ENCODE data around the gene RPS27A. TPM values are rescaled to one million over a fixed set of nuclear protein-coding genes. Genes with fewer than 3 reads are reported as not detected.

RPS27A gene
- total and polyA plus RNA-seq, 2 donors (not counting 1 experiment from before 2014, with no cell fraction given), result 1,678 to 3,107 TPM

DNA sequence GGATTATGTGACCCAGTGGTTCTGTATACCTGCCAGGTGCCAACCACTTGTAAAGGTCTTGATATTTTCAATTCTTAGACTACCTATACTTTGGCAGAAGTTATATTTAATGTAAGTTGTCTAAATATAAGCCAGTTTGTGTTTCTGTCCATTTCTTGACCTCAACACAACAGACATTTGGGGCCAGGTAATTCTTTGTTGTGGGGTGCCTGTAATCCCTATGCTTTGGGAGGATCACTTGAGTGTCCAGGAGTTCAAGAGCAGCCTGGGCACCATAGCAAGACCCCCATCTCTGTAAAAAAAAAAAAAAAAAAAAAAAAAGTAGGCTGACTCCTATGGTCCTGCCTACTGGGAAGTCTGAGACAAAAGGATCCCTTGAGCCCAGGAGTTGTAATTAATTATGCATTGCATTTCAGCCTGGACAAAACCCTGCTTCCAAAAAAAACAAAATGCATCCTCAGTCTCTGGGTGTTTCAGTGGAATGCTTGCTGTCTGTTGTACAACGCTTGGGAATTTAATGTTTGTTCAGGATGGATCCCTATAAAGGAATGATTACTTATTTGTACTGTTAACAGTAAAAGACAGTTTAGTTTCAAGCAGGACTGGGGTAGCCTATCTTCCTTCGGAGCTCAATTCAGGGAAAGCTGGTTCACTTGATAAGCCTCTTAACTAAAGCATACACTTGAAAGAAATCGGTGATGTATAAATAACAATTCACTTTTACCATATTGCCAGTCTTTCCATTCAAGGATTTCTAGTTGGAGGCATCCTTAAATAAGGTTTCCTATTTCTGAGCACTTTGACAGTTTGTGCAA lies 3.4 kb downstream of the RPS27A start:
- H3K9me3 Mint-ChIP-seq (ENCODE audit: insufficient read depth), result no peaks in the 10 kb centered on the region
- ChIA-PET CTCF (no interaction called here), POLR2A (no interaction called here)
- H3K4me3 Mint-ChIP-seq, result peak overlapping the region; percentile 14
- H3K4me1 Mint-ChIP-seq, result peaks cover 37% of the 10 kb centered on the region
- H4K20me1 ChIP-seq (ENCODE audit: control insufficient read depth, insufficient read depth, low read length, poor library complexity, severe bottlenecking), result peaks cover 15% of the 10 kb centered on the region
- H3K4me2 ChIP-seq (replicated peaks; ENCODE audit: low read depth, low read length, poor library complexity, severe bottlenecking), result no peak overlapping the region
- no peak overlapping the region for H3K4me3 ChIP-seq (ENCODE audit: control extremely low read depth in 1 of 5, extremely low read depth in 1 of 5, insufficient read depth in 1 of 5, low read depth in 2 of 5, low read length in 4 of 5)
- TF ChIP-seq EZH2 (IDR thresholded peaks at IDR 0.05; ENCODE audit: borderline replicate concordance, insufficient read depth, low read depth, low read length, poor library complexity, severe bottlenecking), result no peak
- TF ChIP-seq, protein P1, sequence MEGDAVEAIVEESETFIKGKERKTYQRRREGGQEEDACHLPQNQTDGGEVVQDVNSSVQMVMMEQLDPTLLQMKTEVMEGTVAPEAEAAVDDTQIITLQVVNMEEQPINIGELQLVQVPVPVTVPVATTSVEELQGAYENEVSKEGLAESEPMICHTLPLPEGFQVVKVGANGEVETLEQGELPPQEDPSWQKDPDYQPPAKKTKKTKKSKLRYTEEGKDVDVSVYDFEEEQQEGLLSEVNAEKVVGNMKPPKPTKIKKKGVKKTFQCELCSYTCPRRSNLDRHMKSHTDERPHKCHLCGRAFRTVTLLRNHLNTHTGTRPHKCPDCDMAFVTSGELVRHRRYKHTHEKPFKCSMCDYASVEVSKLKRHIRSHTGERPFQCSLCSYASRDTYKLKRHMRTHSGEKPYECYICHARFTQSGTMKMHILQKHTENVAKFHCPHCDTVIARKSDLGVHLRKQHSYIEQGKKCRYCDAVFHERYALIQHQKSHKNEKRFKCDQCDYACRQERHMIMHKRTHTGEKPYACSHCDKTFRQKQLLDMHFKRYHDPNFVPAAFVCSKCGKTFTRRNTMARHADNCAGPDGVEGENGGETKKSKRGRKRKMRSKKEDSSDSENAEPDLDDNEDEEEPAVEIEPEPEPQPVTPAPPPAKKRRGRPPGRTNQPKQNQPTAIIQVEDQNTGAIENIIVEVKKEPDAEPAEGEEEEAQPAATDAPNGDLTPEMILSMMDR (IDR thresholded peaks at IDR 0.05), result no peak
- peaks cover 28% of the 10 kb centered on the region for H3K79me2 ChIP-seq (ENCODE audit: control insufficient read depth, insufficient read depth, low read length)
- H3K9ac ChIP-seq (ENCODE audit: low read length), result no peak overlapping the region
- no peak overlapping the region for H2AFZ ChIP-seq (ENCODE audit: insufficient read depth, low read depth, low read length, poor library complexity, severe bottlenecking)
- H3K27ac Mint-ChIP-seq, result no peak overlapping the region
- ATAC-seq (ENCODE audit: low read depth), result no peak
- intact Hi-C loops (cut with micrococcal nuclease), result no loop called here
- H3K36me3 ChIP-seq (replicated peaks in 1 of 2; ENCODE audit: control extremely low read depth in 1 of 2, control insufficient read depth in 1 of 2, extremely low read depth in 1 of 2, insufficient read depth in 2 of 2, low read length in 1 of 2), result peaks cover 0 to 57% of the 10 kb centered on the region in 2 experiments
- no peaks in the 10 kb centered on the region for H3K27me3 Mint-ChIP-seq
- peaks cover 17 to 28% of the 10 kb centered on the region in 2 donors for H3K4me1 ChIP-seq (ENCODE audit: control insufficient read depth in 2 of 2, insufficient read depth in 2 of 2, low read length in 2 of 2)
- no peak overlapping the region for H3K27ac ChIP-seq (ENCODE audit: low read length in 2 of 2)
- no peaks in the 10 kb centered on the region for H3K27me3 ChIP-seq (replicated peaks in 1 of 4; ENCODE audit: control extremely low read depth in 1 of 4, control insufficient read depth in 3 of 4, insufficient read depth in 4 of 4, low read length in 3 of 4)
- DNase-seq, result no peak
- no CpG with 5 or more reads among the region's 3 CpGs for WGBS (ENCODE audit: insufficient coverage)
- no peaks in the 10 kb centered on the region for H3K9me3 ChIP-seq (ENCODE audit: control extremely low read depth in 1 of 3, control insufficient read depth in 2 of 3, insufficient read depth in 1 of 3, low read length in 2 of 3)

DNA sequence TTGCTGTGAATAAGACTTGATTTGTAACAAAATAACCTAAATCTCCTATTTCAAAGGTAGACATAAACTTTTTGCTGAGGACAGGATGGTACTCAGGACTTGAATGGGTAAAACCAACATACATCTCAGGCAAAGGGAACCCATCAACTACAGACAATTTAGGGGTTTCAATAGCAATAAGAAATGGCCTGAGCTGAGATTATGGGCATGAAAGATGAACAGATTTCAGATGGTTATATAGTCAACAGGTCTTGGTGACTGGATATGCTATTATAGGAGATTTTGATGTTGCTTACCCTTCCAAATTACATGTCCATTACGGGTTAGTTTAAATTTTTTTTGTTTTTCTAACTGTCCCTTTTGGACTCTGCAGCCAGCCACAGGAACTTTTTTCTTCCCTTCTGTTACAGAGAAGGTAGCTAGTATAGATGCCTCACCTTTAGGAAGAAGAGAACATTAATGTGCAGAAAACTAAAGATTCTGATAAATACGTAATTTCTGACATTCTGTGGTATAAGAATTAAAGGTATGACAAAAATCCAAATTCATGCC lies 4.6 kb downstream of the RPS27A start:
- Histone ChIP-seq H3K9ac (ENCODE audit: low read length) (no peak overlapping the region), H2AFZ (ENCODE audit: insufficient read depth, low read depth, low read length, poor library complexity, severe bottlenecking) (no peak overlapping the region), H3K79me2 (ENCODE audit: control insufficient read depth, insufficient read depth, low read length) (peaks cover 17% of the 10 kb centered on the region), H3K4me3 (ENCODE audit: control extremely low read depth in 1 of 5, extremely low read depth in 1 of 5, insufficient read depth in 1 of 5, low read depth in 2 of 5, low read length in 4 of 5) (no peak overlapping the region), H3K36me3 (replicated peaks in 1 of 2; ENCODE audit: control extremely low read depth in 1 of 2, control insufficient read depth in 1 of 2, extremely low read depth in 1 of 2, insufficient read depth in 2 of 2, low read length in 1 of 2) (peaks cover under 1 to 60% of the 10 kb centered on the region in 2 experiments), H3K27ac (ENCODE audit: low read length in 2 of 2) (peak overlapping the region in 1 of 2 donors; percentile 3), H3K27me3 (replicated peaks in 1 of 4; ENCODE audit: control extremely low read depth in 1 of 4, control insufficient read depth in 3 of 4, insufficient read depth in 4 of 4, low read length in 3 of 4) (no peaks in the 10 kb centered on the region), H3K4me1 (ENCODE audit: control insufficient read depth in 2 of 2, insufficient read depth in 2 of 2, low read length in 2 of 2) (peaks cover 11 to 19% of the 10 kb centered on the region in 2 donors), H3K4me2 (replicated peaks; ENCODE audit: low read depth, low read length, poor library complexity, severe bottlenecking) (no peak overlapping the region), H4K20me1 (ENCODE audit: control insufficient read depth, insufficient read depth, low read length, poor library complexity, severe bottlenecking) (peaks cover 15% of the 10 kb centered on the region), H3K9me3 (ENCODE audit: control extremely low read depth in 1 of 3, control insufficient read depth in 2 of 3, insufficient read depth in 1 of 3, low read length in 2 of 3) (no peaks in the 10 kb centered on the region)
- DNase-seq (no peak), ATAC-seq (ENCODE audit: low read depth) (no peak)
- CTCF ChIA-PET, result interaction anchor here (0.7 kb wide), 1 partner anchor 8 kb away, joined by 3 read pairs; no protein-coding TSS in a partner anchor
- Mint-ChIP-seq H3K4me3 (no peak overlapping the region), H3K9me3 (ENCODE audit: insufficient read depth) (no peaks in the 10 kb centered on the region), H3K27ac (no peak overlapping the region), H3K4me1 (peaks cover 29% of the 10 kb centered on the region), H3K27me3 (no peaks in the 10 kb centered on the region)
- no CpG with 5 or more reads among the region's 2 CpGs for WGBS (ENCODE audit: insufficient coverage)
- no peak for TF ChIP-seq EZH2 (IDR thresholded peaks at IDR 0.05; ENCODE audit: borderline replicate concordance, insufficient read depth, low read depth, low read length, poor library complexity, severe bottlenecking)
- intact Hi-C loops (cut with micrococcal nuclease), result no loop called here
- POLR2A ChIA-PET, result no interaction called here
